Measurements from ENCODE around the gene SLC35F4. TPM values are rescaled to one million over a fixed set of nuclear protein-coding genes. Genes with fewer than 3 reads are reported as not detected.

SLC35F4 gene
- total RNA-seq, 6 donors from 2014 or later, result not detected

DNA sequence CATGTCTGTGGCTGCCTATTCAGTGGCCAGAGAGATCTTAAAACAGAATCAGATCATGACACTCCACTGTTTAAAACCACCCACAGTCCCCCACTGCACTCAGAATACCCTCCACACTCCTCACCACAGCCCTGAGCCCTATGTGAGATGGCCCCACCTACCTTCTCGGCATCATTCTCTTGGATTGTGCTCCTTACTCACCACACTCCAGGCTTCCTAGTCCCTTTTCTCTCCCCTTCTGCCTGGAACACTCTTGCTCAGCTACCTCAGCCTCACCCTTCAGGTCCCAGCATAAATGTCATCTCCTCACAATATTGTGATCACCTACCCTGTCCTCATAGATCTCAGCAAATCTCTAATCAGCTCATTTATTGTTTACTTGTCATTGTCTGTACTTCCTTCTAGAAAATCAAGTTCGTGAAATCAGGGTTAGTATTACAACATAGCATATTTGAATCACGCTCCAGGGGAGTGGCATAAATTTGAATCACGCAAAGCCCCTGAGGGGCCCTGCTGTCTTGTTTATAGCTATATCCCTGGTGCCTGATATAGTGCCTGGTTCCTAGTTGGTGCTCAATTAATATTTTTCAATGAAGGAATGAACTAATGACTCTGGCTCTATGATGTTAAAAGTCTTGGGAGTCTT is 42.8 kb downstream of the SLC35F4 start:
- no peaks in the 10 kb centered on the region for H3K9me3 ChIP-seq
- H3K4me1 ChIP-seq, result no peaks in the 10 kb centered on the region
- TF ChIP-seq EP300 (IDR thresholded peaks at IDR 0.05) (no peak), POLR2A (IDR thresholded peaks at IDR 0.05) (no peak), POLR2AphosphoS5 (IDR thresholded peaks at IDR 0.05) (no peak)
- TF ChIP-seq, protein P1, sequence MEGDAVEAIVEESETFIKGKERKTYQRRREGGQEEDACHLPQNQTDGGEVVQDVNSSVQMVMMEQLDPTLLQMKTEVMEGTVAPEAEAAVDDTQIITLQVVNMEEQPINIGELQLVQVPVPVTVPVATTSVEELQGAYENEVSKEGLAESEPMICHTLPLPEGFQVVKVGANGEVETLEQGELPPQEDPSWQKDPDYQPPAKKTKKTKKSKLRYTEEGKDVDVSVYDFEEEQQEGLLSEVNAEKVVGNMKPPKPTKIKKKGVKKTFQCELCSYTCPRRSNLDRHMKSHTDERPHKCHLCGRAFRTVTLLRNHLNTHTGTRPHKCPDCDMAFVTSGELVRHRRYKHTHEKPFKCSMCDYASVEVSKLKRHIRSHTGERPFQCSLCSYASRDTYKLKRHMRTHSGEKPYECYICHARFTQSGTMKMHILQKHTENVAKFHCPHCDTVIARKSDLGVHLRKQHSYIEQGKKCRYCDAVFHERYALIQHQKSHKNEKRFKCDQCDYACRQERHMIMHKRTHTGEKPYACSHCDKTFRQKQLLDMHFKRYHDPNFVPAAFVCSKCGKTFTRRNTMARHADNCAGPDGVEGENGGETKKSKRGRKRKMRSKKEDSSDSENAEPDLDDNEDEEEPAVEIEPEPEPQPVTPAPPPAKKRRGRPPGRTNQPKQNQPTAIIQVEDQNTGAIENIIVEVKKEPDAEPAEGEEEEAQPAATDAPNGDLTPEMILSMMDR (IDR thresholded peaks at IDR 0.05), result no peak
- no peak for ATAC-seq (ENCODE audit: low FRiP score in 2 of 2)
- no peak overlapping the region for H3K4me3 ChIP-seq
- no peak for DNase-seq
- H3K27me3 ChIP-seq, result no peaks in the 10 kb centered on the region
- no peaks in the 10 kb centered on the region for H3K36me3 ChIP-seq
- 69 to 73% methylated on average over 4 of the region's 4 CpGs for WGBS, 2 donors
- no peak overlapping the region for H3K27ac ChIP-seq

DNA sequence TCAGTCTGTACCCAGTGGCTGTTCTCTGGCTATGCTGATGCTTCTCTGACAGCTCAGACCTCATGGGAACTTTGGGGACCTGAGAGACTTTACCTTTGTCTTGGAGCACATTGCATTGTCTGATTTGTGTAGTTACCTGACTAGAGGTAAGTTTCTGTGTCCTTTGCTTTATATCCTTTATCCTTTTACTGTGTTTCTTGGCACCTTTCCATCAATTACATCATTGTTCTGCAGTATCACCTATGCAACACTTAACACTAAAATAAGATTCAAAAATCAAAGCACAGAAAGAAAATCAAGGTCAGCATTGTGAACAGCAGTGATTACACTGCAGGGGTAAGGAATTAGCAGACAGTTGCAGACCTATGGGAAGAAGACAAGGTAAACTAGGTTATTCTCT is 43.8 kb downstream of the SLC35F4 start:
- H3K9me3 ChIP-seq, result no peaks in the 10 kb centered on the region
- ATAC-seq (ENCODE audit: low FRiP score in 2 of 2) (no peak), DNase-seq (no peak)
- no peak overlapping the region for H3K27ac ChIP-seq
- H3K36me3 ChIP-seq, result no peaks in the 10 kb centered on the region
- H3K4me3 ChIP-seq, result no peak overlapping the region
- TF ChIP-seq EP300 (IDR thresholded peaks at IDR 0.05), result no peak
- TF ChIP-seq, protein P1 (IDR thresholded peaks at IDR 0.05), result no peak
- no peak for TF ChIP-seq POLR2AphosphoS5 (IDR thresholded peaks at IDR 0.05)
- TF ChIP-seq POLR2A (IDR thresholded peaks at IDR 0.05), result no peak
- no peaks in the 10 kb centered on the region for H3K27me3 ChIP-seq
- H3K4me1 ChIP-seq, result no peaks in the 10 kb centered on the region

DNA sequence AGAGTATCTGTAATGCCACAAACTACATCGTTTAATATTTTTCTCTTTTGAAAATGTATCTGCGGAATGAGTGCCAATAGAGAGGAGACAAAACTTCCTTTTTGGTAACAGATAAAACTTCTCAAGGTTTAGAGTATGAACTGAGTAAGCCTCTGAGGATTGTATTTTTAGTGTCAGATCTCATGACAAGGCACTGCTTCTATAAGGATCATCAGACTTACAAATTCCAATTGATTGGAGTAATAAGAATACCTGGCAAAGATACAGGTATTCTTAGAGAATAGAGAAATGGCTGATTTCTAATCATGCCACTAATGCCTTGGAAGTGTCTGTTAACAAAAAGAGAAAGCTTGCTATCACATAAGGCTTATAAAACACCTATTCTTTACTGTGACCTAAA is 45.3 kb downstream of the SLC35F4 start:
- DNase-seq (no peak), ATAC-seq (ENCODE audit: low FRiP score in 2 of 2) (no peak)
- Histone ChIP-seq H3K4me3 (no peak overlapping the region), H3K27ac (no peak overlapping the region), H3K36me3 (no peaks in the 10 kb centered on the region), H3K4me1 (no peaks in the 10 kb centered on the region), H3K27me3 (no peaks in the 10 kb centered on the region), H3K9me3 (no peaks in the 10 kb centered on the region)
- 83 to 87% methylated on average over 2 of the region's 2 CpGs for WGBS, 2 donors
- TF ChIP-seq POLR2A (IDR thresholded peaks at IDR 0.05), result no peak
- TF ChIP-seq, protein P1 (IDR thresholded peaks at IDR 0.05), result no peak

DNA sequence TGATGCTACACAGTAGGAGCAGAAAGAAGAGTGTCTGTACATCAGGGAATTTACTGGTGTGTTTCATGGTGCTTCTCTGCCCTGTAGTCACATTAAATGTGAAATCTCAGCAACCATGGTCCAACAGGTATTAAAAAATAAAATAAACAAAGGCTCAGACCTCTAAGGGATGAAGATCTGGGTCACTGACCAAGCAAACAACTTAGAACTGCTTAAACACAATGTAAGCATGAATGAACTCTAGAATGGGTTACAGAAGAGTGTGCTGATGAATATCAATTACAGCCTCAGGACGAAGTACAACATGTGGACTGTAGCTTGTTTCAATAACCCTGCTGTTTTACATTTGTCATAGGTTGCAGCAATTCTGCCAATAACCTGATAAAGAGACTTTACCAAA is 47.4 kb downstream of the SLC35F4 start:
- H3K4me1 ChIP-seq, result no peaks in the 10 kb centered on the region
- WGBS, 2 donors, result 53 to 68% methylated on average over 1 of the region's 1 CpG
- no peak for DNase-seq

More for the DNA sequence above, 47.4 kb downstream of the SLC35F4 start:
- Histone ChIP-seq H3K27me3 (no peaks in the 10 kb centered on the region), H3K27ac (no peak overlapping the region), H3K36me3 (no peaks in the 10 kb centered on the region), H3K9me3 (no peaks in the 10 kb centered on the region), H3K4me3 (no peak overlapping the region)
- no peak for TF ChIP-seq EP300 (IDR thresholded peaks at IDR 0.05)
- TF ChIP-seq, protein P1 (IDR thresholded peaks at IDR 0.05), result no peak
- no peak for TF ChIP-seq POLR2AphosphoS5 (IDR thresholded peaks at IDR 0.05)
- no peak for TF ChIP-seq POLR2A (IDR thresholded peaks at IDR 0.05)
- ATAC-seq (ENCODE audit: low FRiP score in 2 of 2), result no peak

Data from upper lobe of left lung (tissue), 6 donors.